ENCODE results near the gene CCDC15. TPM values are rescaled to one million over a fixed set of nuclear protein-coding genes. Genes with fewer than 3 reads are reported as not detected.
A peak's percentile ranks its signal among the peaks of the same experiment; 100 is the strongest.

CCDC15 gene
- total and polyA plus RNA-seq, 8 donors, result 0.31 to 15.6 (median 0.92) TPM

GRCh38 chr11:124920870-124921609, 33.0 kb upstream of the CCDC15 start:
- TF ChIP-seq EP300 (IDR thresholded peaks at IDR 0.05) (no peak), POLR2A (IDR thresholded peaks at IDR 0.05) (no peak), POLR2AphosphoS5 (IDR thresholded peaks at IDR 0.05) (no peak), CTCF (IDR thresholded peaks at IDR 0.05) (no peak)
- intact Hi-C loops (cut with DNase I; ENCODE audit: low total_unique reads), result no loop called here
- WGBS, 5 donors, result 6 to 17% (median 10%) methylated on average over 40 to 82 of the region's 82 CpGs
- DNase-seq, result peak; percentile 54 to 93
- Histone ChIP-seq H3K9me3 (no peaks in the 10 kb centered on the region), H3K27me3 (peaks cover 0 to 39% (median 15%) of the 10 kb centered on the region in 3 donors), H3K36me3 (no peaks in the 10 kb centered on the region), H3K4me3 (peak overlapping the region; percentile 45 to 49 (median 46)), H3K4me1 (peaks cover 7 to 11% (median 9%) of the 10 kb centered on the region in 4 donors), H3K27ac (peak overlapping the region; percentile 14 to 68 (median 50))

GRCh38 chr11:124922831-124923230, 31.2 kb upstream of the CCDC15 start:
- Histone ChIP-seq H3K27ac (no peak overlapping the region), H3K4me1 (peaks cover 7 to 11% (median 9%) of the 10 kb centered on the region in 4 donors), H3K27me3 (peaks cover 0 to 32% (median 15%) of the 10 kb centered on the region in 3 donors), H3K4me3 (no peak overlapping the region), H3K36me3 (no peaks in the 10 kb centered on the region), H3K9me3 (no peaks in the 10 kb centered on the region)
- DNase-seq, result no peak
- 82 to 89% (median 85%) methylated on average over 4 of the region's 4 CpGs for WGBS, 5 donors
- intact Hi-C loops (cut with DNase I; ENCODE audit: low total_unique reads), result no loop called here
- TF ChIP-seq EP300 (IDR thresholded peaks at IDR 0.05), result no peak
- TF ChIP-seq CTCF (IDR thresholded peaks at IDR 0.05), result no peak
- no peak for TF ChIP-seq POLR2AphosphoS5 (IDR thresholded peaks at IDR 0.05)
- TF ChIP-seq POLR2A (IDR thresholded peaks at IDR 0.05), result no peak

- intact Hi-C loops (cut with DNase I; ENCODE audit: low total_unique reads), result no loop called here
- Histone ChIP-seq H3K36me3 (no peaks in the 10 kb centered on the region), H3K4me1 (peaks cover 7 to 11% (median 9%) of the 10 kb centered on the region in 4 donors), H3K9me3 (no peaks in the 10 kb centered on the region), H3K27ac (no peak overlapping the region), H3K4me3 (no peak overlapping the region), H3K27me3 (peaks cover 0 to 29% (median 15%) of the 10 kb centered on the region in 3 donors)
- DNase-seq, result no peak
- no peak for TF ChIP-seq EP300 (IDR thresholded peaks at IDR 0.05)
- TF ChIP-seq CTCF (IDR thresholded peaks at IDR 0.05), result no peak
- TF ChIP-seq POLR2AphosphoS5 (IDR thresholded peaks at IDR 0.05), result no peak
- no peak for TF ChIP-seq POLR2A (IDR thresholded peaks at IDR 0.05)
These were observed 30.7 kb upstream of the CCDC15 start for GRCh38 chr11:124923296-124923695.

GRCh38 chr11:124928942-124929665, 24.9 kb upstream of the CCDC15 start:
- Histone ChIP-seq H3K4me1 (no peaks in the 10 kb centered on the region), H3K4me3 (no peak overlapping the region), H3K9me3 (no peaks in the 10 kb centered on the region), H3K27ac (no peak overlapping the region), H3K27me3 (no peaks in the 10 kb centered on the region), H3K36me3 (no peaks in the 10 kb centered on the region)
- no peak for TF ChIP-seq EP300 (IDR thresholded peaks at IDR 0.05)
- TF ChIP-seq POLR2AphosphoS5 (IDR thresholded peaks at IDR 0.05), result no peak
- no peak for TF ChIP-seq CTCF (IDR thresholded peaks at IDR 0.05)
- no peak for TF ChIP-seq POLR2A (IDR thresholded peaks at IDR 0.05)
- WGBS, 5 donors, result 32 to 51% (median 42%) methylated on average over 4 of the region's 4 CpGs
- intact Hi-C loops (cut with DNase I; ENCODE audit: low total_unique reads), result no loop called here
- DNase-seq, result no peak

All from stomach (tissue), 9 donors.